ENCODE results near the gene WFDC13.

Gene WFDC13

DNA sequence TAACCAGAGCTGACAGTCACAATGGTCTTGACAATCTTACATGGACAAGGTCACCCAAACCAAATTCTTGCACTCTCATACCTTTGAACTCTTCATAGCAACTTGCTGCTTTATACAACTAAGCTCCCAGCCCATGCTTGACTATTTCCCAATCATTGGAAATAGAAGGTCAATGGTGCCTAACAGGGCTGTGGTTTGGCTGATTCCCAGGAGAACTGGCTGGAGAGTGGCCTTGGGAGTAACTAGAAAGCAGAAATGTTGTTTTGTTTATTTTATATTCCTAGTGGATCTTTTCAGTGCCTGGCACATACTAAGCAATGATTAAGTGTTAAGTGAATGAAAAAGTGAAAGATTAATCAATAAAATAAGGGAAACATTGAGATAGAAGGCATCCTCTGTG, 23.3 kb downstream of the WFDC13 start:
- Histone ChIP-seq H3K27me3 (ENCODE audit: insufficient read depth, low read length, poor library complexity, severe bottlenecking) (no peaks in the 10 kb centered on the region), H3K4me1 (ENCODE audit: insufficient read depth, low read length, poor library complexity, severe bottlenecking) (no peaks in the 10 kb centered on the region), H3K36me3 (ENCODE audit: insufficient read depth, low read length) (no peaks in the 10 kb centered on the region), H3K4me2 (ENCODE audit: low read depth, low read length, poor library complexity, severe bottlenecking) (no peak overlapping the region), H3K9me2 (replicated peaks; ENCODE audit: low read depth, low read length) (no peaks in the 10 kb centered on the region), H3K79me2 (ENCODE audit: insufficient read depth, low read length) (no peaks in the 10 kb centered on the region), H3F3A (ENCODE audit: low read depth) (no peaks in the 10 kb centered on the region), H3K9ac (ENCODE audit: low read depth, low read length, poor library complexity, severe bottlenecking) (no peak overlapping the region), H4K20me1 (ENCODE audit: insufficient read depth, low read length, poor library complexity, severe bottlenecking) (no peaks in the 10 kb centered on the region), H3K9me3 (ENCODE audit: insufficient read depth, low read depth, low read length) (no peaks in the 10 kb centered on the region), H3K4me3 (ENCODE audit: low read length, poor library complexity, severe bottlenecking) (no peak overlapping the region), H2AFZ (ENCODE audit: low read length) (no peak overlapping the region)
- TF ChIP-seq, protein P1, sequence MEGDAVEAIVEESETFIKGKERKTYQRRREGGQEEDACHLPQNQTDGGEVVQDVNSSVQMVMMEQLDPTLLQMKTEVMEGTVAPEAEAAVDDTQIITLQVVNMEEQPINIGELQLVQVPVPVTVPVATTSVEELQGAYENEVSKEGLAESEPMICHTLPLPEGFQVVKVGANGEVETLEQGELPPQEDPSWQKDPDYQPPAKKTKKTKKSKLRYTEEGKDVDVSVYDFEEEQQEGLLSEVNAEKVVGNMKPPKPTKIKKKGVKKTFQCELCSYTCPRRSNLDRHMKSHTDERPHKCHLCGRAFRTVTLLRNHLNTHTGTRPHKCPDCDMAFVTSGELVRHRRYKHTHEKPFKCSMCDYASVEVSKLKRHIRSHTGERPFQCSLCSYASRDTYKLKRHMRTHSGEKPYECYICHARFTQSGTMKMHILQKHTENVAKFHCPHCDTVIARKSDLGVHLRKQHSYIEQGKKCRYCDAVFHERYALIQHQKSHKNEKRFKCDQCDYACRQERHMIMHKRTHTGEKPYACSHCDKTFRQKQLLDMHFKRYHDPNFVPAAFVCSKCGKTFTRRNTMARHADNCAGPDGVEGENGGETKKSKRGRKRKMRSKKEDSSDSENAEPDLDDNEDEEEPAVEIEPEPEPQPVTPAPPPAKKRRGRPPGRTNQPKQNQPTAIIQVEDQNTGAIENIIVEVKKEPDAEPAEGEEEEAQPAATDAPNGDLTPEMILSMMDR (conservative IDR thresholded peaks at IDR 0.05; ENCODE audit: low read length): no peak
- no peak for TF ChIP-seq EZH2phosphoT487 (IDR thresholded peaks at IDR 0.05; ENCODE audit: borderline replicate concordance)

DNA sequence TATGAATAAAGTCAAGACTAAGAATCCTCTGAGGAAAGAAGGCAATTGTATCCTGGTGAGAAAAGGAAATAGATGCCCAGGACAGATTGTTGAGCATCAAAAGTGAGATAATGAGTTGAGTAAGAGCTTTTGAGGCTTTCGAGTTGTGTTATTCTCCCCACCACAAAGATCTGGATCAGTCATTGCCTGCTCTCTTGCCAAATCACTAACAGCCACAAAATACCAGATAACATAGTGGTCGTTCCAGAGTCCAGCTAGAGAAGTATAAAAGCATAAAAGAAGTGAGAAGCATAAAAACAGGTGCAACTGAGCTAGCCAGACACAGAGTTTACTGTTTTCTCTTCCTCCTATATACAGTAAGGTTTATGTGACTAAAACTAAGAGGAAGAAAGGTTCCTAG, 25.2 kb downstream of the WFDC13 start:
- H3K27me3 ChIP-seq (ENCODE audit: insufficient read depth, low read length, poor library complexity, severe bottlenecking): no peaks in the 10 kb centered on the region
- H4K20me1 ChIP-seq (ENCODE audit: insufficient read depth, low read length, poor library complexity, severe bottlenecking): no peaks in the 10 kb centered on the region
- no peak for TF ChIP-seq EZH2phosphoT487 (IDR thresholded peaks at IDR 0.05; ENCODE audit: borderline replicate concordance)
- TF ChIP-seq, protein P1 (conservative IDR thresholded peaks at IDR 0.05; ENCODE audit: low read length): no peak
- no peaks in the 10 kb centered on the region for H3K36me3 ChIP-seq (ENCODE audit: insufficient read depth, low read length)
- no peaks in the 10 kb centered on the region for H3K9me2 ChIP-seq (replicated peaks; ENCODE audit: low read depth, low read length)
- H3K79me2 ChIP-seq (ENCODE audit: insufficient read depth, low read length): no peaks in the 10 kb centered on the region
- H3K4me1 ChIP-seq (ENCODE audit: insufficient read depth, low read length, poor library complexity, severe bottlenecking): no peaks in the 10 kb centered on the region
- no peaks in the 10 kb centered on the region for H3F3A ChIP-seq (ENCODE audit: low read depth)
- H3K4me3 ChIP-seq (ENCODE audit: low read length, poor library complexity, severe bottlenecking): no peak overlapping the region
- H3K9ac ChIP-seq (ENCODE audit: low read depth, low read length, poor library complexity, severe bottlenecking): no peak overlapping the region
- H2AFZ ChIP-seq (ENCODE audit: low read length): no peak overlapping the region
- no peak overlapping the region for H3K4me2 ChIP-seq (ENCODE audit: low read depth, low read length, poor library complexity, severe bottlenecking)
- H3K9me3 ChIP-seq (ENCODE audit: insufficient read depth, low read depth, low read length): no peaks in the 10 kb centered on the region

DNA sequence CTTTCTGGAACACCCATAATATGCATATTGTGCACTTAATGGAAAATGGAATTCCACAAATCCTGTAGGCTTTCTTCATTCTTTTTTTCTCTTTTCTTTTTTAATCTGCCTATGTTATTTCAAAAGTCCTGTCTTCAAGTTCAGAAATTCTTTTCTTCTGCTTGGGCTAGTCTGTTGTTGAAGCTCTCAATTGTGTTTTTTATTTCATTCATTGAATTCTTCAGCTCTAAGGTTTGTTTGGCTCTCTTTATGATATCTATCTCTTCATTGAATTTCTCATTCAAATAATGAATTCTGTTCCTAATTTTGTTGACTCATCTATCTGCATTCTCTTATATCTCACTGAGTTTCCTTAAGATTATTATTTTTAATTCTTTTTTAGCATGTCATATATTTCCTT, 30.4 kb downstream of the WFDC13 start:
- no peaks in the 10 kb centered on the region for H3K9me3 ChIP-seq (ENCODE audit: insufficient read depth, low read depth, low read length)
- H4K20me1 ChIP-seq (ENCODE audit: insufficient read depth, low read length, poor library complexity, severe bottlenecking): no peaks in the 10 kb centered on the region
- no peaks in the 10 kb centered on the region for H3K27me3 ChIP-seq (ENCODE audit: insufficient read depth, low read length, poor library complexity, severe bottlenecking)
- H3K79me2 ChIP-seq (ENCODE audit: insufficient read depth, low read length): no peaks in the 10 kb centered on the region
- no peaks in the 10 kb centered on the region for H3K9me2 ChIP-seq (replicated peaks; ENCODE audit: low read depth, low read length)
- no peak overlapping the region for H3K4me2 ChIP-seq (ENCODE audit: low read depth, low read length, poor library complexity, severe bottlenecking)
- no peaks in the 10 kb centered on the region for H3K36me3 ChIP-seq (ENCODE audit: insufficient read depth, low read length)
- no peak for TF ChIP-seq EZH2phosphoT487 (IDR thresholded peaks at IDR 0.05; ENCODE audit: borderline replicate concordance)
- TF ChIP-seq, protein P1 (conservative IDR thresholded peaks at IDR 0.05; ENCODE audit: low read length): no peak
- no peak overlapping the region for H2AFZ ChIP-seq (ENCODE audit: low read length)
- H3F3A ChIP-seq (ENCODE audit: low read depth): no peaks in the 10 kb centered on the region
- no peak overlapping the region for H3K4me3 ChIP-seq (ENCODE audit: low read length, poor library complexity, severe bottlenecking)
- no peak overlapping the region for H3K9ac ChIP-seq (ENCODE audit: low read depth, low read length, poor library complexity, severe bottlenecking)
- H3K4me1 ChIP-seq (ENCODE audit: insufficient read depth, low read length, poor library complexity, severe bottlenecking): no peaks in the 10 kb centered on the region
